GM19397 (cell line): ENCODE data around the gene GADD45G.

Experiments
- ATAC-seq: cut with Tn5 transposase; IDR thresholded peaks from one replicate; pipeline ENCODE4 v1.9.1; 2021; ENCODE audit warnings: mild to moderate bottlenecking, moderate library complexity; ENCODE audit not compliant: unreplicated experiment

The GADD45G gene, protein sequence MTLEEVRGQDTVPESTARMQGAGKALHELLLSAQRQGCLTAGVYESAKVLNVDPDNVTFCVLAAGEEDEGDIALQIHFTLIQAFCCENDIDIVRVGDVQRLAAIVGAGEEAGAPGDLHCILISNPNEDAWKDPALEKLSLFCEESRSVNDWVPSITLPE

DNA sequence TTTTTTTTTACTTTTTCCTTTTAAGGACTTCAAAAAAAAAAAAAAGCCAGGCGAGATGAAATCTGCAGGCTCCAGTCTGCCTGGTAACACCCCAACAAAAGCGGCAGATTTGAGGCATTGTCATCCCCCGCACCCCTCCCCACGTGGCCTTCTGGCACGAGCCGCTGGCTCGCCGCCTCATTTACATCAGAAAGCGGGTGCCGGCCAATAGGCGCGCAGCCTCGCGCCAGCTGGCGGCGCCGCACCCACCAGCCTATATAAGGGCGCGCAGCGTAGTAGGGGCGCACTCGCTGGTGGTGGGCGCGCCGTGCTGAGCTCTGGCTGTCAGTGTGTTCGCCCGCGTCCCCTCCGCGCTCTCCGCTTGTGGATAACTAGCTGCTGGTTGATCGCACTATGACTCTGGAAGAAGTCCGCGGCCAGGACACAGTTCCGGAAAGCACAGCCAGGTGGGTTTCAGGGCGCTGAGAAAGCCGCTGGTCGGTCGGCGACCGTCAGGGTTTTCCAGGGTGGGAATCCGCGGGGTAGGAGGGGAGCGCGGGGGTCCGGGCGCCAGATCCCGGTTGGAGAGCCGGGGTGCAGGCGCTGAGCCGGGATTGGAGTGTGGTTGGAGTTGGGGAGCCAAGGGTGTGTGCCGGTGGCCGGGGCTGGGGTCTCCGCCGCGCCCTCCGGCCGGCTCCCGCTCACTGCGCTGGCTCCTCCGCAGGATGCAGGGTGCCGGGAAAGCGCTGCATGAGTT lies at the start of gene GADD45G:
TSS of gene GADD45G (plus strand) at position 284 of the 736 bp plus-strand sequence. CDS start at position 394, 110 bp downstream.
- no peak for ATAC-seq

DNA sequence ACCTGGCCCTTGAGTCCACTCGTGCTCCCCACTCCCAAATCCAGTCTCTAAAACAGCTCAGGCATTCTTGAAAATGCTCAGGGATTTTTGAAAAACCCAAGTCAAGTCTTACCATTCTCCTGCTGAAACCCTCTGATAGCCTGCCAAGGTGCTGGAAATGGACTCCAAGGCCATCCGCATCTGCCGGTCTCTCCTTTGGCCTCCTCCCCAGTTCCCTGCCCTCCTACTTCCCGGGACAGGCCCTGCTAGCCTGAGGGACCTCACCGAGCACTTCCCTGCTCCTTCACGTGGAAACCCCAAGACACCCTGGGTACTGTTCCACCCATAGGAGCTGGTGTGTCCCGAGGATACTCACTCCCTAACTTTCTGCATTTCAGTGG lies 49.8 kb upstream of the GADD45G start:
- ATAC-seq: no peak

DNA sequence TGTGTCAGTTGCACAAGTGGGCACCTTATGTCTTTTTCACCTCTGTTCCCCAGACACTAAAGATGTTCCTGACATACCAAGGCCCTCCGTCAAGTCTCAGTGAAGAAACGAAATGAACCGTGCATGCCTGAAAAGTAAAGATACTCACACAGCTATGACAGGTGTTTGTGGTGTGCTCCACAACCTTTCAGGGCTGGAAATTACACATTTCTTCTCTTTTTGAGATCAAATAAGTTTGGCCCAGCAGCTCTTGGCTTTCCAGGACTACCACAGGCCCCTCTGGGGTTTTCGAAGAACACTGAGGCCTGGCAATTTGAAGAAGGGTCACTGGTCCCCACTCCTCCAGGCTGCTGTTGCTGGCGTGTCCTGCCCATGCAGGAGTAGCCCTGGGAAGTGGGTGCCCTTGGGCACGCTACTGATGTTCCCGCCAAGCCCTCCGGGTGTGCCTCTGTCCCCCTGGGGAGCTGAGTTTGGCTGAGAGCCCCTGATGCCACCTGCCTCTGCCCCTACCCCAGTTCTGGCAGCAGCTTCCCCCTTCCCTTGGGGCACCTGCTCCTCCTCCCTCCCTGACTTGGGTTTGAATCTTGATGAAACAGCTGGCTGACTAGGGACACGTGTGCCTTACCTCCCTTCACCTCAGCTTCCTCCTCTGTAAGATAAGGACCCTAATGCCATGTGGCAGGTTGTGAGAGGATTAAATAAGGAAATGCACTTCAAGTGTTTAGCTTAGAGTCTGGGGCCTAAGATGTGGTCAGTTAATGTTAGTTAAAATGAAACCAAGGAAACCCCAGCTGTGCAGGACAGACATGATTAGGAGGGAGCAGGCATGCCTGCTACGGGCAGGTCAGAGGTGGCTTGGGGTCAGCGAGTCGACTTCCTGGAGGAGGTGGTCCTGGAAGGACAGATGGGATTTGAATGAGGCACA lies 49.1 kb upstream of the GADD45G start:
- ATAC-seq: peak; percentile 64

GRCh38 chr9:89558196-89558899 lies 46.5 kb upstream of the GADD45G start:
- no peak for ATAC-seq

DNA sequence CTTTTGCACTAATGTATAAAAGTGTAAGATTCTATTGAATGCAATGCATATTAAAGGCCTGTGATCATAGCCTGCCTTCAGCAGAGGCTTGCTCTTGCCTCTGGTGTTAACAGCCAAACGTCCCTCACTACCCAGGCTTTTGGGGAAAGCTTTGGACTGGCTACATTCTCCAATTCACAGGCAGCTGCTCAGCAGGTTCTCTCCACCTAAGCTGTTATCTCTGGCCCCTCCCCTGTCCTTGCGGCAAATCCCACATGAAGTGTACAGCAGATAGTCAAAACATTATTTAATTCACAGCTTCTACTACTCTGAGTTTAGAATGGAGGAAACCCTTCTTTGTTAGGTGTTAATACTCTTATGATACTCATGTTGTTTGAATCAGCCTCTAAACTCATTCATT lies 45.9 kb upstream of the GADD45G start:
- ATAC-seq: no peak

GRCh38 chr9:89562186-89562814 lies 42.5 kb upstream of the GADD45G start:
- ATAC-seq: peak; percentile 62

GRCh38 chr9:89563571-89564345 lies 41.1 kb upstream of the GADD45G start:
- no peak for ATAC-seq

DNA sequence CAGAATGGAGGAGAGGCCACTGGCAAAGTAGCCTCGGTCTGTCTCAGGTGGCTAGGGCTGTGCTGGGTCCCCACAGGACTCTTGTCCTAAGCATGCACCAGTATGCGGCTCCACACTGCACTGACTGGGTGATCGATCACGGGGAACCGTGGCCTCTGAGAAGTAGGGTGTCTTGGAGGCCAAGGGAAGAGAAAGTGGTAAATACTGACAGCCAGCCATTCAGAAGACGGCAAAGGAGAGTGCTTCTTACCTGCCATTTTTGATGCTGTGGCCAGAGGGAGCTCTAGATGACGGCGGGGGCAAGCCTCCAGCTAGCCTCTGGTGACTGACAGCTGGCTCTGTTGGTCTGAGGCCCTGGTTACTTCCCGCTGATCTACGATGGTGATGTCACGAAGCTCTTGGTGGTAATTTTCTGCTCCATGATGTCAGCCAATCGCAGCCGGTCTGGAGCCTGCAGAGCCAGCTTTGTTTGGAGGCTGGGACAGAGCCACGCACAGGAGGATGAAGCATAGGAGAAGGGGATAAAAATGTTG lies 40.4 kb upstream of the GADD45G start:
- ATAC-seq: no peak

GRCh38 chr9:89567649-89568048 lies 37.2 kb upstream of the GADD45G start:
- ATAC-seq: no peak

DNA sequence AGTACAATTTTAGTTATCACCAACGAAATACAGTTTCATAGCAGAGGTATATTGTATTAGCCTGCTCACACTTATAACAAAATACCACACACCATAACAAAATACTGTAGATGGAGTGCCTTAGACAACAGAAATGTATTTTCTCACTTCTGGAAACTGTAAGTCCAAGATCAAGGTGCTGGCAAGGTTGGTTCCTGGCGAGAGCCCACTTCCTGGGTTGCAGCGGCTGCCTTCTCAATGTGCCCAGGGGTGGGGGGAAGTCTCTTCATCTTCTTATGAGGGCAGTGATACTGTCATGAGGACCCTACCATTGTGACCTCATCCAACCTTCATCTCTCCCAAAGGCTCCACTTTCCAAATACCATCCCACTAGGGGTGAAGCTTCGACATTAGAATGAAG lies 30.5 kb upstream of the GADD45G start:
- no peak for ATAC-seq

GRCh38 chr9:89576404-89576839 lies 28.4 kb upstream of the GADD45G start:
- ATAC-seq: no peak

DNA sequence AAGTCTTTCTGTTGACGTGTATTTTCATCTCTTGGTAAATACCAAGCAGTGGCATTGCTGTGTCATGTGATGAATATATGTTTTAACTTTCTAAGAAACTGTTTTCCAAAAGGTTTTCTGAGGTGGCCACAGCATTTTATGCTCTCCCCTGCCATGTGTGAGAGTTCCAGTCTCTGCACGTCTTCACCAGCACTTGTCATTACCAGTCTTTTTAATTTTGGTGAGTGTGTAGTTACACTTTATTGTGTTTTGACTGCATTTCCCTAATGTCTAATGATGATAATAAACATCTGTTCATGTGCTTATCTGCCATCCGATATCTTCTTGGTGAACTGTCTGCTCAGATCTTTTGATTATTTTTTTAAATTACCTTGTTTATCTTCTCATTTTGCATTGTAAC lies 27.4 kb upstream of the GADD45G start:
- ATAC-seq: no peak

GRCh38 chr9:89579741-89580385 lies 24.9 kb upstream of the GADD45G start:
- no peak for ATAC-seq

DNA sequence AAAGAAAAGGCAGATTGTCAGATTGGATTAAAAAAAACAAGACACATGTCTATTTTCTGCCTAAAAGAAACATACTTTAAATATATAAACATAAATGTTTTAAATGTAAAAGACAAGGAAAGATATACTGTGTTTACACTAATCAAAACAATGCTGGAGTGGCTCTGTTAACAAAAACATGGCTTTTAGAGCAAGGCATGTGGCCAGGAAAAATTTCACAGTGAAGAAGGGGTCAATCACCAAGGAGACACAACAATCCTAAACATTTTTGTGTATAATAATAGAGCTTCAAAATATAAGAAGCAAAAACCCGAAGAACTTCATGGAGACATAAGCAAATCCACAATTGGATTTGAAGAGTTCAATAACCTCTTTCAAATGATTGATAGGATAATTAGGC lies 18.5 kb upstream of the GADD45G start:
- ATAC-seq: no peak

- ATAC-seq: no peak
Observed at GRCh38 chr9:89588271-89588879, 16.4 kb upstream of the GADD45G start.

GRCh38 chr9:89590415-89590814 lies 14.4 kb upstream of the GADD45G start:
- no peak for ATAC-seq

- ATAC-seq: no peak
Observed at GRCh38 chr9:89591274-89592212, 13.3 kb upstream of the GADD45G start.
